ENCODE results near the gene SEMA3F.

The SEMA3F gene

GRCh38 chr3:50128001-50128400 lies 27.1 kb upstream of the SEMA3F start:
- peaks cover 5% of the 10 kb centered on the region for H3K27me3 Mint-ChIP-seq (ENCODE audit: low read depth)
- H3K4me3 Mint-ChIP-seq: no peak overlapping the region
- H3K27ac Mint-ChIP-seq: peak overlapping the region; percentile 83 to 93 (median 89)
- TF ChIP-seq CTCF (IDR thresholded peaks at IDR 0.05; ENCODE audit: unreplicated experiment in 3 of 3): no peak
- H3K4me1 Mint-ChIP-seq: peaks cover 37% of the 10 kb centered on the region
- H3K36me3 Mint-ChIP-seq (ENCODE audit: low read depth): no peaks in the 10 kb centered on the region
- H3K9me3 Mint-ChIP-seq: no peaks in the 10 kb centered on the region

- no peak for TF ChIP-seq CTCF (IDR thresholded peaks at IDR 0.05; ENCODE audit: unreplicated experiment in 3 of 3)
- H3K27me3 Mint-ChIP-seq (ENCODE audit: low read depth): peaks cover 5% of the 10 kb centered on the region
- H3K4me1 Mint-ChIP-seq: peaks cover 23% of the 10 kb centered on the region
- H3K4me3 Mint-ChIP-seq: no peak overlapping the region
- no peak overlapping the region for H3K27ac Mint-ChIP-seq
- no peaks in the 10 kb centered on the region for H3K9me3 Mint-ChIP-seq
- no peaks in the 10 kb centered on the region for H3K36me3 Mint-ChIP-seq (ENCODE audit: low read depth)
Measured at GRCh38 chr3:50130436-50130835, 24.7 kb upstream of the SEMA3F start.

- Mint-ChIP-seq H3K4me3 (no peak overlapping the region), H3K27ac (peak overlapping the region in 1 of 3 experiments; percentile 63), H3K36me3 (ENCODE audit: low read depth) (no peaks in the 10 kb centered on the region), H3K9me3 (no peaks in the 10 kb centered on the region), H3K27me3 (ENCODE audit: low read depth) (peaks cover 5% of the 10 kb centered on the region), H3K4me1 (peaks cover 19% of the 10 kb centered on the region)
- no peak for TF ChIP-seq CTCF (IDR thresholded peaks at IDR 0.05; ENCODE audit: unreplicated experiment in 3 of 3)
Measured at GRCh38 chr3:50132421-50133282, 22.5 kb upstream of the SEMA3F start.

- no peaks in the 10 kb centered on the region for H3K9me3 Mint-ChIP-seq
- no peak for TF ChIP-seq CTCF (IDR thresholded peaks at IDR 0.05; ENCODE audit: unreplicated experiment in 3 of 3)
Measured at GRCh38 chr3:50133283-50133615, 21.9 kb upstream of the SEMA3F start.

GRCh38 chr3:50134367-50134766 lies 20.8 kb upstream of the SEMA3F start:
- Mint-ChIP-seq H3K4me1 (peaks cover 36% of the 10 kb centered on the region), H3K27ac (peak overlapping the region in 1 of 3 experiments; percentile 26), H3K9me3 (no peaks in the 10 kb centered on the region), H3K4me3 (no peak overlapping the region), H3K27me3 (ENCODE audit: low read depth) (peaks cover 5% of the 10 kb centered on the region), H3K36me3 (ENCODE audit: low read depth) (no peaks in the 10 kb centered on the region)
- TF ChIP-seq CTCF (IDR thresholded peaks at IDR 0.05; ENCODE audit: unreplicated experiment in 3 of 3): no peak

More at GRCh38 chr3:50133283-50133615, 21.9 kb upstream of the SEMA3F start:
- peaks cover 25% of the 10 kb centered on the region for H3K4me1 Mint-ChIP-seq
- peaks cover 5% of the 10 kb centered on the region for H3K27me3 Mint-ChIP-seq (ENCODE audit: low read depth)
- no peaks in the 10 kb centered on the region for H3K36me3 Mint-ChIP-seq (ENCODE audit: low read depth)
- no peak overlapping the region for H3K4me3 Mint-ChIP-seq
- peak overlapping the region in 1 of 3 experiments; percentile 63 for H3K27ac Mint-ChIP-seq

- peaks cover 43% of the 10 kb centered on the region for H3K4me1 Mint-ChIP-seq
- no peak overlapping the region for H3K4me3 Mint-ChIP-seq
- peaks cover 4% of the 10 kb centered on the region for H3K27me3 Mint-ChIP-seq (ENCODE audit: low read depth)
- no peak for TF ChIP-seq CTCF (IDR thresholded peaks at IDR 0.05; ENCODE audit: unreplicated experiment in 3 of 3)
- H3K9me3 Mint-ChIP-seq: no peaks in the 10 kb centered on the region
- H3K27ac Mint-ChIP-seq: peak overlapping the region; percentile 88 to 95 (median 92)
- no peaks in the 10 kb centered on the region for H3K36me3 Mint-ChIP-seq (ENCODE audit: low read depth)
Measured at GRCh38 chr3:50135964-50136363, 19.2 kb upstream of the SEMA3F start.

All from nephron (organoid).